T-helper 1 cell treated with Interleukin-12 subunit alpha and Interleukin-12 subunit beta and Interleukin-4 antibody, amounts not matched to agents 30 μg/mL and 1 μg/mL, for 36 hours (primary cell): ENCODE measurements around the gene CCR3.

ENCODE experiments used
- H3K27ac Mint-ChIP-seq: one replicate; pipeline ENCODE4 v1.8.0; 2021; ENCODE audit warnings: mild to moderate bottlenecking, mixed read lengths
- H3K27me3 Mint-ChIP-seq: one replicate; pipeline ENCODE4 v1.8.0; 2021; ENCODE audit warnings: low read depth, mixed read lengths
- H3K36me3 Mint-ChIP-seq: one replicate; pipeline ENCODE4 v1.8.0; 2021; ENCODE audit warnings: low read depth, mixed read lengths
- H3K4me1 Mint-ChIP-seq: one replicate; pipeline ENCODE4 v1.8.0; 2021; ENCODE audit warnings: low read depth, mixed read lengths
- H3K4me3 Mint-ChIP-seq: one replicate; pipeline ENCODE4 v1.8.0; 2021; ENCODE audit warnings: mild to moderate bottlenecking, moderate library complexity, mixed read lengths
- H3K9me3 Mint-ChIP-seq: one replicate; pipeline ENCODE4 v1.8.0; 2021; ENCODE audit warnings: mixed read lengths

CCR3 gene

DNA sequence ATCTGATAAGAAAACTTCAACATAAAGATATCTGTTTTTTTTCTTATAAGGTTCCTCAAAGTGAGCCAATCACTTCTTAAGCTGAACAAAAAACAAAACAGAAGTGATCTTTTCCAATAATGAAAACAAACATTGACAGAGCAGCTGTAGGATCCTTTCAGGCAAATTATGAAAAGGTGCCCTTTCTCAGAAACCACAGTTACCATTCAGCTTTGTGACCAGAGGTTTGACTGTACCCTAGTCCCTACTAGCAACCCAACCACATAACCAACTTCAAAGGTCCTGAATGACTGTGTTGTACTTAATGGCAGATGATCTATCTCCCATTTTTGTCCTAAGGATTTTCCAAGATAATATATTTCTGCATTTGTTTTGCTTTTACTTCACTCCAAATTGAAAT is 72.3 kb downstream of the CCR3 start:
- peaks cover 10% of the 10 kb centered on the region for H3K4me1 Mint-ChIP-seq
- peaks cover 54% of the 10 kb centered on the region for H3K27me3 Mint-ChIP-seq
- H3K4me3 Mint-ChIP-seq: no peak overlapping the region
- peaks cover 23% of the 10 kb centered on the region for H3K36me3 Mint-ChIP-seq
- peaks cover 39% of the 10 kb centered on the region for H3K9me3 Mint-ChIP-seq
- H3K27ac Mint-ChIP-seq: no peak overlapping the region

GRCh38 chr3:46316206-46316605 is 73.9 kb downstream of the CCR3 start:
- Mint-ChIP-seq H3K27ac (no peak overlapping the region), H3K4me3 (no peak overlapping the region), H3K27me3 (peaks cover 51% of the 10 kb centered on the region)

More at GRCh38 chr3:46316206-46316605, 73.9 kb downstream of the CCR3 start:
- Mint-ChIP-seq H3K4me1 (peaks cover 10% of the 10 kb centered on the region), H3K9me3 (peaks cover 43% of the 10 kb centered on the region), H3K36me3 (peaks cover 23% of the 10 kb centered on the region)
